H1 (cell line): ENCODE measurements around the gene UBTD2.

Experiments used
- CTCF ChIP-seq, 3 experiments: IDR thresholded peaks; 1 replicate in 2 of 3; 2 replicates in 1 of 3; pipeline versions ENCODE4 v1.5.1 to v1.6.1; 2011; ENCODE audit warnings: low read length in 3 of 3, mild to moderate bottlenecking in 3 of 3, inconsistent platforms in 2 of 3, low read depth in 1 of 3, moderate library complexity in 1 of 3; ENCODE audit not compliant: insufficient read depth in 1 of 3; ENCODE audit errors: control extremely low read depth in 1 of 3
- EGR1 ChIP-seq: IDR thresholded peaks from 2 replicates; pipeline ENCODE4 v1.6.1; 2011; ENCODE audit warnings: low read depth, low read length, borderline replicate concordance
- EZH2 ChIP-seq: fragments of 200-600 bp; sonication (generic); IDR thresholded peaks from 2 replicates; pipeline ENCODE4 v1.7.1; 2012; ENCODE audit warnings: low read depth, mild to moderate bottlenecking, moderate library complexity, low read length, inconsistent platforms; ENCODE audit not compliant: severe bottlenecking
- JUND ChIP-seq: IDR thresholded peaks from 2 replicates; pipeline ENCODE4 v1.6.1; 2011; ENCODE audit warnings: mild to moderate bottlenecking, improper control_type of control experiment, low read length
- MAX ChIP-seq: IDR thresholded peaks from 2 replicates; pipeline ENCODE4 v1.6.1; 2012; ENCODE audit warnings: inconsistent platforms
- POLR2A ChIP-seq, 2 experiments: IDR thresholded peaks; 1 replicate in 1 of 2; 2 replicates in 1 of 2; pipeline ENCODE4 v1.6.1; 2011; ENCODE audit warnings: low read depth in 2 of 2, low read length in 2 of 2, mild to moderate bottlenecking in 2 of 2; ENCODE audit errors: control extremely low read depth in 1 of 2
- POLR2AphosphoS5 ChIP-seq: IDR thresholded peaks from 2 replicates; pipeline ENCODE4 v1.6.1; 2011; ENCODE audit warnings: low read depth, low read length
- RFX5 ChIP-seq: IDR thresholded peaks from 2 replicates; pipeline ENCODE4 v1.6.1; 2011; ENCODE audit warnings: low read depth, low read length, improper control_type of control experiment, borderline replicate concordance
- TCF12 ChIP-seq: IDR thresholded peaks from 2 replicates; pipeline ENCODE4 v1.6.1; 2011; ENCODE audit warnings: low read depth, mild to moderate bottlenecking, low read length
- ZNF274 ChIP-seq: IDR thresholded peaks from 2 replicates; pipeline ENCODE4 v1.7.0; 2012; ENCODE audit warnings: low read length, borderline replicate concordance; ENCODE audit errors: extremely low read depth

DNA sequence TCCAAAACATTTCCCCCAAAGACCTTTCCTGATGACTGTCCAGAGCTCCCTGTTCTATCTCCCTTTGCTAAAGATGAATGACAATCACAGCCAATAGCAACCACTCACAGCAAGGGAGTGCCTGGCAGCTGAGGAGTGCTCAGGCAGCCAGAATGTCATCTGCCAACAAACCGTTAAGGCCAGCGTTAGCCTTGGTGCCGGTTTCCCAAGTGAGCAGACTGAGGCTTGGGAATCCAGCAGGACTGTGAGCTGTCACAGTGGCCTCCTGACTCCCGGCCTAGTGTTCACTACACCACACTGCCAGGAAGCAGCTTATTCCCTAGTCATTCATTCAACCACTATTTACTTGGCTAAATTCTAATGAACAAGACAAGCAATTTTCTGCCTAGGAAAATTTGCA lies 120.2 kb downstream of the UBTD2 start:
- TF ChIP-seq CTCF (IDR thresholded peaks at IDR 0.05; ENCODE audit: control extremely low read depth in 1 of 3, insufficient read depth in 1 of 3, low read depth in 1 of 3, low read length in 3 of 3) (no peak), RFX5 (no peak), JUND (no peak), TCF12 (no peak), POLR2A (IDR thresholded peaks at IDR 0.05; ENCODE audit: control extremely low read depth in 1 of 2, low read depth in 2 of 2, low read length in 2 of 2) (no peak), EGR1 (no peak), ZNF274 (no peak), POLR2AphosphoS5 (no peak), EZH2 (no peak), MAX (no peak)
